HG03571 (cell line): ENCODE measurements around the gene VSIR.

Experiments used
- ATAC-seq: cut with Tn5 transposase; IDR thresholded peaks from one replicate; pipeline ENCODE4 v1.9.1; 2021; ENCODE audit not compliant: unreplicated experiment

The VSIR gene

GRCh38 chr10:71765906-71766716 is 7.2 kb downstream of the VSIR start:
- ATAC-seq, result no peak

DNA sequence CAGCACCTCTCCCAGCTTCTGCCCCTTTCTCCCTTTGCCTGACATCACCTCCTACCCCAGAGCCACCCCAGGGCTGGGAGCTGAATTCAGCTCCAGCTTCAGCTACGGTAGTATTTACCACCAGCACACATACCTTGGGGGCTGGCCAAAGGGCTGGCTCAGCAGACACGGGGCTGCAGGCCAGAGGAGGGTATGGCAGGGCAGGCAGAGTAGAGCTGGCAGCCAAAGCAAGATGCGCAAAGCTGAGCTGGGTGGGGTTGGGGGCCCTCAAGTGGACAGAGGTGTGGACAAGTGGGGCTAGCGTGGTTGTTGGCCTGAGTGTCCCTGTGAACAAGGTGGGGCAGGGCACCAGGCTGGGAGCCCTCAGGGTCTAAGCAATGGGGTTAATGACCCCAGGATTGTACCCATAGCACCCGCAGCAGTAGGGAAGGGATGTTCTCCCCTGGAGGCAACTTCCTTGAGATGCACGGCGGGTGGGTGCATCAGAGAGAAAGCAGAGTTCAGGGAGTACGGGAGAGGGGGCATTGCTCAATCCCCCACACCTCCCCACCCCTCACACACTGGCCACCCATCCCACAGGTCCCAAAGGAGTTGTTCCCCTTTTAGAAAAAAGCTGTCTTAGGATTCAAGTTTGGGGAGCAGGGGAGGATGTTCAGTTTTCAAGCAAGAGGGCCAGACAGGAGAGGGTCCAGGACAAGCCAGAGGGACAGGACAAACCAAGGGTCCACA is 8.0 kb downstream of the VSIR start:
- no peak for ATAC-seq

DNA sequence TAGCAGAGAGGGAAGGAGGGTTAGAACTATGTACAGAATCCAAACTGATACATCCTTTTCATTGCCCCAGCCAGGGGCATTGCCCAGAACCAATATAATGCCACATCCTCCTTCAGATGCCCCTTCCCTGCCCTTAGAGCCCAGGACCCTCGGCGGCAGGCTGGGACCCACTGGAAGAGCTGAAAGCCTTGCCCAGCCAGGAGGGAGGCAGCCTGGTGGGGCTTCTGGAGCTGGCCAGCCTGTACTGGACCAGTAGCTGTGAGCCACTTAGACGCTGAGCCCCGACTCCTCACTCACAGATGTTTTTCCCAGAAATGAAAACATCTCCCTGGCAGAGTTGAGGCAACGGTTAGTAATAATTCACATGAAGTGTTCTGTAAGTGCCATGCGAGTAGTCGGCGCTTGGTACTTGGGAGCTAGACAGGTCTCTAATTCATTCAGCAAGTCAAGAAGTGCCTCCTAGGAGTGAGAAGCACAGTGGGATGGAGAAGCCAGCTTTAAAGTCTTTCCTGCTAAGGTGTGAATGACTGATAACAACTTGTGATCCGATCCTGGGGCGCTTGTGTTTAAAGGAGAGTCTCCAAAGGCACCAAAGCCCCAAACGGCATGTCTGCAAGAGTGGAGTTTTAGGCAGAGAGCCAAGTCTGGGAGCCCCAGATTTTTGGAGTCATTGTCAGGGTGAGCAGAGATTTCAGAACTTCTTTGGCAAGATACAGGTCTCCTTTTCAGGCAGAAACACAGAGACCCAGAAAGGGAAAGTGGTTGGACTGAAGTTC is 9.8 kb downstream of the VSIR start:
- no peak for ATAC-seq

- no peak for ATAC-seq
Observed at GRCh38 chr10:71762324-71762723, 11.0 kb downstream of the VSIR start.

- no peak for ATAC-seq
Observed at GRCh38 chr10:71761541-71762113, 11.7 kb downstream of the VSIR start.

GRCh38 chr10:71761105-71761511 is 12.2 kb downstream of the VSIR start:
- no peak for ATAC-seq

- ATAC-seq, result no peak
Observed at GRCh38 chr10:71757399-71757922, 15.9 kb downstream of the VSIR start.

DNA sequence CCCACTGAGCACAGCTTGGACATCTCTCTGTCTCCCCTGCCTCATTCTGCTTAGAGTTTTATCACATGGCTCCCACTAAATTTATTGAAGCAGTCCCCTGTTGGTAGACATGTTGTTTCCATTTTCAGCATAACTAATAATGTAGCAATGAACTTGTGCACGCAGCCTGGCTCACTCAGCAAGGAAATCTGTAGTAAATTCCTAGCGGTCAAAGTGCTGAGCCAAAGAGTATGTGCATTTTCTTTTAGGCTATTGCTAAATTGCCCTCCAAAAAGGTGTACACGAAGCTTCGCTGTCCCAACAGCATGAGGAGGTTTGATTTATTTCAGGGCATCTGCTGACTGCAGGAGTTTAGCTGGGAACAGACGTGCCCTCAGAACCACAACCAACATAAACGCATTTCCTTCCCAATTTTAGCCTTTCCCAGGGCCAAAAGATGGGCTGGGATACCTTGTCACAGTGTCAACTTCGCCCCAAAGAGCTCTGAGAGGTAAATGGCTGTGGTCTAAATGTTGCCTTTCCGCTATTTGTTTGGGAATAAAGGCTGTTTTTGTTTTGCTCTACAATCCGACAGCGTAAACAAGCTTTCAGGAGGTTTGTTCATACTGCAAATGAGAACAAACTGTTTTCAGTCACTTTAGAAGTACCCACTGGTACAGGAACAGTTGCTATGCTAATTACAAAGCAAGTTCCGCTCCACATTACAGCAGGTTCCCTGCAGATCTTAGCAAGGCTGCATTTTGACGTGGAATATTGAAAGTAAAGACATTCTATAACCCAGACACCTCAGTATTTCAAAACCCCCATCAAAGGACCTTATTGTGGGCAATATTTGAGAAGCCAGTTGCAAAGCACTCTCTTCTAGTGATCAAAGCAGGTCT is 16.8 kb downstream of the VSIR start:
- no peak for ATAC-seq

DNA sequence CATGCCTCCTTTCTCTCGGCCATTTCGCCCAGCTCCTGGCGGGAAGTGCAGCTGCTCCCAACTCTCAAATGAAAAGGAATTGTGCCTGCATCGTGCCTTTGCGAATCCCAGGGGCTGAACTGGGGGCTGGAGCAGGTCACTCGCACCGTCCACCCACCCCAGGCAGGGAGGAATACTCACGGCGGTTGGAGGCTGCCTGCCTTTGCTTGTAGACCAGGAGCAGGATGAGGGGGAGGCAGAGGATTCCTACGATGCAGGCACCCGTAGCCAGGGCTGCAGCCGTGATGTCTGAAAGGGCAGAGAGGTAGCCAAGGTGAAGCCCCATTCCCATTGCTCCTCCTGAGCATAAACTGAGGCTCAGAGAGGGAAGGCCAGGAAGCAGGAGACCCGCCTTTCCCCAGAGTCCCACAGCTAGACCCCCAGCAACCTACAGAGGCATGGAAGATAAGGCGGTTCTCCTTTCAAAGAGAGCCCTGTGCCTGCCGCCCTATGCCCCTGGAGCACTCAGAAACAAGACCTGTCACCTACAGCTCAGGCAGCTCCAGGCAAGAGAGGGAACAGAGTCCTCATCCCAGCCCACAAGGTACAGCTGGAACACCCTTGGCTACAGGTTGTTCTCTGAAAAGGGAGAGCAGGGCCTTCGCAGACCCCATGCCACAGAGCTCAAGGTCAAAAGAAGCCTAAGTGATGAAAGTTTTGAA is 18.0 kb downstream of the VSIR start:
- no peak for ATAC-seq

DNA sequence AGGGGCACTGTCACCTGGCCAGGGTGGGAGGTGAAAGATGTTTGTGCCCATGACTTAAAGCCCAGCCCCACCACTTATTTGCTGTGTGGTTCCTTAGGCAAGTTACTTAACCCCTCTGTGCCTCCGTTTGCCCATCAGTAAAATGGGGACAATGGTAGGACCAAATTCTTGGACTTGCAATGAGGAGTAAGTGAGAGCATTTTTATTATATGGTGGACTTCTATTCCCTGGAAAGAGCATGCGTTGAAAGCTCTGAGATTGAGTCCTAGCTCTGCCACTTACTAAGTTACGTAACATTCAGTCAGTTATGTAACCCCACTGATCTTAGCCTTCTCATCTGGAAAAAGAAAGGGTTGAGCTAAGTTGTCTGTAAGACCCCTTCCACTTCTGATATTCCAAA is 18.8 kb downstream of the VSIR start:
- ATAC-seq, result no peak

- ATAC-seq, result no peak
Observed at GRCh38 chr10:71753960-71754505, 19.3 kb downstream of the VSIR start.

- no peak for ATAC-seq
Observed at GRCh38 chr10:71753091-71753959, 20.0 kb downstream of the VSIR start.

GRCh38 chr10:71752391-71753090 is 20.8 kb downstream of the VSIR start:
- no peak for ATAC-seq

- no peak for ATAC-seq
Observed at GRCh38 chr10:71751515-71752224, 21.6 kb downstream of the VSIR start.

DNA sequence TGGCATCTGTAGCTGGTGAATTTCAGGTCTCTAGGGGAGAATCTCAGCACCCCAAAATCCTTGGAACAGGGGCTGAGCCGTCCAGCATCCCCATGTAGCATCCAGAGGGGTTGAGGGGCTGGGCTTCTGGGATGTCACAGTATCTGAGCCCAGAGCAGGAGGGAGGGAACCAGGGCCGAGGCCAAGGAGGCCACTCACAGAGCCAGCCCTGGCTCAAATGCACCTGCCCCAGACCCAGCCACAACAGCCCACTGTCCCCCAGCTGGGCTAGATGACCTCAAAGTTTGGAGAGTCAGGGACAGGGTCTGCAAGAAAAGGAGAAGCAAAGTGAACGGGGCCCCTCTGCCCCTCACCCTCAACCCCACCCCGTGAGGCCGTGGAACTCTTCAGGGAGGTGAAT is 22.3 kb downstream of the VSIR start:
- ATAC-seq, result no peak

GRCh38 chr10:71750124-71750841 is 23.0 kb downstream of the VSIR start:
- no peak for ATAC-seq
